NCI-H524 (cell line): ENCODE results near the gene TRDN.

Experiments
- DNase-seq, 2 experiments: peaks; one replicate each; lab custom pipeline; 2025; lab: John Stamatoyannopoulos, UW

TRDN gene

DNA sequence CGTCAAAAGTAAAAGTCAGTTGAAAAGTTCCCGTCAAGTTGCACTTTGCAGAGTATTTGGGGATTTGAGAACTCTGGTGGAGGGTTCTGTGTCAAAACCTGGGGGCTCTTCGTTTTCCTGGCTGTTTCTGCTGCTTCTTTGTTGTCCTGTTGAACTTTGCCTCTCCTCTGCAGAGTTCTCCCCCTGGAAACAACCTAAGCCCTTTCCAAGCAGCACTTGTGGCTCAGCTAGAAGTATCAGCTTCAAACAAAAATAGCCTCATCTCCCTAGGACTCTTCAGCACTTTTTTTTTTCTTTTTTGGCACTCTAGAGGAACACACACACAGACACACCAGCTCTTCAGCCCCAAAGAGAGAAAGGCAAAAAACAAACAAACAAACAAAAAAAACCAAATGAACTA lies at the start of gene TRDN:
Gene TRDN (minus strand): TSS at position 169 of the 400 bp plus-strand sequence. CDS start 175 bp downstream, outside the sequence.
- no peak for DNase-seq

GRCh38 chr6:123681957-123682462 lies 45.3 kb upstream of the TRDN start:
- DNase-seq, result peak; percentile 51 to 88

- DNase-seq, result no peak
Measured at GRCh38 chr6:123677897-123678296, 41.1 kb upstream of the TRDN start.

- DNase-seq, result no peak
Measured at GRCh38 chr6:123676793-123677192, 40.0 kb upstream of the TRDN start.

- no peak for DNase-seq
Measured at GRCh38 chr6:123668965-123669591, 32.3 kb upstream of the TRDN start.

GRCh38 chr6:123668063-123668462 lies 31.3 kb upstream of the TRDN start:
- DNase-seq, result no peak

- DNase-seq, result no peak
Measured at GRCh38 chr6:123663436-123663835, 26.7 kb upstream of the TRDN start.

GRCh38 chr6:123662757-123663156 lies 26.0 kb upstream of the TRDN start:
- DNase-seq, result no peak

DNA sequence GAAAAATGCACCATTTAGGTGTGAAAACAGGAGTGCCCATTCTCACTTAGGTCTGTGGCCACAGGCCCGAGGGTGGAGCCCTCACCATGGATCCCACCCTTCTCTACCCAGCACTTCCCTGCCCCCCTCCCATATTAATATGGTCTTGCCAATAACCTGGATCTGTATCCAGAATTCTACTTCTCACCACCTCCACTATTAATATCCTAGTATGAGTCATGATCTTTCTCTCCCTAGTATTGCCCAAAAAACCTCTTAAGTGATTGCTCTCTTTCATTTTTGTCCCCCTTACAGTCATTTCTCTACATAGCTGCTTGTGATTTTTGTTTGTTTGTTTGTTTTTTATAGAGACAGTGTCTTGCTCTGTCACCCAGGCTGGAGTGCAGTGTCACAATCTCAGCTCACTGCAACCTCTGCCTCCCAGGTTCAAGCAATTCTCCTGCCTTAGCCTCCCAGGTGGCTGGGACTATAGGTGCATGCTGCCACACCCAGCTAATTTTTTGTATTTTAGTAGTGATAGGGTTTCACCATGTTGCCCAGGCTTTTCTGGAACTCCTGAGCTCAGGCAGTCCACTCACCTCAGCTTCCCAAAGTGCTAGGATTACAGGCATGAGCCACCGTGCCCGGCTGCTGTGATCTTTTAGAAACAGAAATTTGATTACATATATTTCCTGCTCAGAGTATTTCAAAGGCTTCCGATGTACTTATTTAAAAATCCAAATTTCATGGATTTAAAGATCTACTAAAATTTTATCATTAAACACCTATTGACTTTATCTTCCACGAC lies 24.5 kb upstream of the TRDN start:
- DNase-seq, result no peak

DNA sequence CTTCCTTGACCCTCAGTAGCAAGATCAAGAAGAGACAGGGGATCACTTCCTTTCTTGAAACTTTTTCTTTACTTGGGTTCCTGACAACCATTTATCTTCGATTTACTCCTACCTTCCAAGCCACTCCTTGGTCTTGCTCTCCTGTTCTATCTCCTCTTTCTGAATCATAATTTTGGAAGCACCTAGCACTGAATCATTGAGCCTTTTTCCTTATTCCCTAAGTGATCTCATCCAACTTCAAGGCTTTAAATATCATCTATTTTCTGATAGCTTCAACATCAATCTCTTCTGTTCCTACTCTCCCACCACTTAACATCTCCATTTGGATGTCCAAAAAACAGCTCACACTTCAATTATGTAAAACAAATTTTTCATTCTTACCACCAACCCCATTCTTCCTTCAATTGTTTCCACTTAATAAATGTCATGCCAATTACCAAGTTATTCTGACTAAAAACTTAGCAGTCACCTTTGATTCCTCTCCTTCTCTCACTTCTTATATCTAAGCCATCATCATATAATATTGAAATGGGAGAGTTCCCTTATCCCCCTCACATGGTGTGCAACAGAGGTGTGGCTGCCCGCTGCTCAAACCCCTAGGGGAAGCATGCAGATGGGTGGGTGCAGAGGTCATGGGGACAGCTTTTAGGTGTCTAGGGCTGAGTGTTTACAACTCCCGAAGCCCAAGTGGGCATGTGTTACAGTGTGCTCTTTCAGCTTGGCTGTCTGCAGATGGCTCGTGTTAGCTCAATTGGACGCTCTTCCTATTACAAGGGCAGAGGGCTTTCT lies 23.4 kb upstream of the TRDN start:
- DNase-seq, result no peak

GRCh38 chr6:123658848-123659247 lies 22.1 kb upstream of the TRDN start:
- DNase-seq, result no peak

DNA sequence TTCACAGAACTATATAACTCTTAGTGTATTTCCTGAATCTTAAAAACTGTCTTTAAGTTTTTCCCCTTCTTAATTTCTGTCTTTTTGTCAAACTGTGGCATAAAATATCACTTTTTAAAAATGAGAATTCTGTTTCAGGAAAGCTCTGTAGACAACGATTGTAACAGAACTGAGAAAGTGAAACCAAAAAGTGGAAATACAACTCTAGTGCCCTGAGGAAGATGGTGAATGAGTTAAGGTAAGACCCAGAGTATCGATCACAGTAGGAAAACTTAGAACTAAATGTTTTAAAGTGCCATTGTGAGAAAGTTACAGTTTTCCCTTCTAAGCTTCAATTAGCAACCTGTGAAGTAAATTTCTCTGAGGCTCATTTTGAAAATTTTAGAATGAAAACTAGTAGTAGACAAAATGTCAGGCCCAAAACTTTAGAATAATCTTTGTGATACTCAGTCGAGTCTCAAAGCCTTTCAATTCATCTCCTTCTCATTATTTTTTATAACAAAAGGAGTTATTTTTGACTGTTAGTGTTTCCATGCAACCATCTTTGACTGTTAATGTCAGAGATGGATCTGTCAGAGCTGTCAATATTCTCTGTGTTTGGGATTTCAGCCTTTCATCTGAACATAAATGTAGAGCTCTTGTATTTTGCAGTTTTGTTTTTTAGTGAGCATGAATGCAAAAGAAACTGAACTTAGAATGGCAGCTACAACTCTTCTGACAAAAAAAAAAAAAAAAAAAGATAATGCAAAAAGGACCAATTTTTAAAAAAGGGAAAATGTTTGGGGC lies 19.0 kb upstream of the TRDN start:
- no peak for DNase-seq

- DNase-seq, result no peak
Measured at GRCh38 chr6:123648723-123649122, 12.0 kb upstream of the TRDN start.

GRCh38 chr6:123648020-123648580 lies 11.3 kb upstream of the TRDN start:
- DNase-seq, result no peak

DNA sequence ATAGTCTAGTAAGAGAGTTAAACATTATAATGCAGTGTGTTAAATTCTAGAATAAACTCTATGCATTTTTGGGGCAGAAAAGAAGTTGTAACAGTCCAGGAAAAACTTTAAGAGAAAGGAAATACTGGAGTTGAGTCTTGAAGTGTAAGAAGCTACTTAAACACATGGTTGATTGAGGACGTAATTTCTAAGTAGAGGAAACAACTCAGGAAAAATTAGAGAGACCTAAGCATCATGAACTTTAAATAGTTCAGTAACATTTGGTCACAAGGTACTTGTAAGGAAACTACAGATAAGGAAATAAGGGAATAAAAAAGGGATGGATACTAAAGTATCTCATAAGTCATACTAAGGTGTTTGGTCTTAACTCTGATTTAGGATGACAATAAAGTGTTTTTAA lies 4.7 kb upstream of the TRDN start:
- no peak for DNase-seq

- DNase-seq, result no peak
Measured at GRCh38 chr6:123640567-123641187, 3.9 kb upstream of the TRDN start.

DNA sequence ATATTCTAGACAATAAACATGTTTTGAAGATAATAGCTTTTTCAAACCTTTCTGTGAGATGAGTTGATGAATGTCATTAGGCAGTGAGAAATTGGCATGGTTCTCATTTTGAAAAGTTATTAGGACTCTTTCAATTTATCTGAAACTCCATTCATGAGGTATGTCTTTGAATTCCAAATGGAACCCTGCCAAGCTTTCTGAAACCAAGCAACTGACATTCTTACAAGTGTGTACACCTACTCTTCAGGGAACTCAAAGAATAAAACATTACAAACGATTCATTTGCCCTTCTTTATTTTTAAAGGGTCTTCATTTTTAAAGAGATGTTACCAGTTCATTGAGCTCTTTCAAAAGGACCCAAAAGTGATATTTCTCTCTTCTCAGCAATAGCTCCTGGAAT lies 2.1 kb upstream of the TRDN start:
- no peak for DNase-seq

DNA sequence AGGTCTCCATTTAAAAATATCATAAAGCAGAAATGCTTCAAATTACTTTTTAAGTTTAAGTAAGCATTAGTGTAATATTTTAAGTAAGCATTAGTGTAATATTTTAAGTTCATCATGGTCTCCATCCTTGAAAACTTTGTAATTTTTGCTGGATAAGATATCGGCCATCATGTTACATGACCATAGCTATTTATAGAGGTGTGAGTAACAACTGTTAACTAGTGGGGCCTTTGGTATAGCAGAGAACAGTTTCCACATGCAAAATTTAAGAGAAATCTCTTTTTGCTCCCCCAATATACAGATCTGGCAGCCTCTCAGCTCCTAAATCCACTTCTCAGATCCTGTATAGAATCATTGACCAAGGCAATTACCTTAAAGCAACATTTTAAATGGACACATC lies 468 bp downstream of the TRDN start:
- DNase-seq, result no peak

- DNase-seq, result peak in 1 of 2 experiments; percentile 2
Measured at GRCh38 chr6:123635567-123635966, 1.2 kb downstream of the TRDN start.

DNA sequence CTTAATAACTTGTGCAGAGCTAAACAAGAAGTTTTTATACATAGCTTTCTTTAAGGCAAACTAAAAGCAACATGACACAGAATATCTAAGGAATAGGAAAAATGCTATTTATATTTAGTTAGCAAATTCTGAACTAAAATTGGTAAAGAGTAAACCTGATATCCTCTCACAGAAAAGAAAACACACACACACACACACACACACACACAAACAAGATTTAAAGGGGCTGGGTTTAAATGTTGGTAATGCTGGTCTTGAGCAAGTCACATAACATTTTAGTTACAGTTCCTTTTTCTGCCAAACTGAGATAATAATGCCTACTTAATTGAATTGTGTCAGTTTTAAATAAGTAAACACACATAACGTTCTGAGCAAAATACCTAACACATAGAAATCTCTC lies 1.6 kb downstream of the TRDN start:
- DNase-seq, result no peak

DNA sequence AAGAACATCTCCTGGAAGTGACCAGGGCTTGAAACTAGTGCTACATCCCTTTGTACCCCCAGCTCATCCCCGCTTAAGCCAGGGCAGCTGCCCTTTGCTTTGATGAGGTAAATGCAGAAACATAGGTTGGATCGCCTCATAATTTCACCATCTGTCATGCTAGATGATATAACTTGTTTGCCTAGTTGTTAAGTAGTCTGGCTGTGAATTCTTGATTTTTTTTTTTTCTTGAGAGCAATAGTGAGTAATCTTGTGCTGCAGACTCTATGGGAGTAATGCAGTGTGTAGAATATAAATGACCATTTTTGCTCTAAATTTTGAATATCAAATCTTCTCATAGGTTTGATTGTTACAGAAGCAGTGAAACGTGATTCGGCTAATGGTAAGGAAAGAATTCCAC lies 4.1 kb downstream of the TRDN start:
- peak; percentile 45 to 84 for DNase-seq
